ENCODE results near the gene CNIH3. TPM values are rescaled to one million over a fixed set of nuclear protein-coding genes. Genes with fewer than 3 reads are reported as not detected.

The CNIH3 gene
- total RNA-seq, 1 experiment from 2014 or later, result 1.8 TPM

GRCh38 chr1:224766266-224766665 lies 150.1 kb downstream of the CNIH3 start:
- CTCF ChIA-PET, result no interaction called here
- DNase-seq (ENCODE audit: low read depth, low spot score) (no peak), ATAC-seq (no peak)
- no peak overlapping the region for H3K4me3 ChIP-seq (replicated peaks in 1 of 2; ENCODE audit: low read depth in 1 of 2, low read length in 2 of 2)
- peaks cover 12% of the 10 kb centered on the region; the same call in 1 of the 2 replicates for H3K27me3 ChIP-seq (ENCODE audit: insufficient read depth, low read length)
- RAD21 ChIA-PET (ENCODE audit: low non-redundant PET in 1 of 2, low total read pairs in 2 of 2, uncharacterized antibody in 2 of 2, unreplicated experiment in 2 of 2), result no interaction called here
- no peaks in the 10 kb centered on the region for H4K20me1 ChIP-seq (ENCODE audit: insufficient read depth)
- H3K27ac ChIP-seq (ENCODE audit: low read depth, low read length), result no peak overlapping the region
- H3K79me2 ChIP-seq (ENCODE audit: insufficient read depth, low read length), result no peaks in the 10 kb centered on the region
- no peaks in the 10 kb centered on the region for H3K9me3 ChIP-seq (ENCODE audit: control insufficient read depth in 1 of 2, insufficient read depth in 1 of 2, low read depth in 1 of 2, low read length in 2 of 2)
- POLR2A ChIA-PET, result no interaction called here
- H3K36me3 ChIP-seq (ENCODE audit: control insufficient read depth in 1 of 2, insufficient read depth in 2 of 2, low read length in 2 of 2), result no peaks in the 10 kb centered on the region
- TF ChIP-seq MAX (IDR thresholded peaks at IDR 0.05) (no peak), FOSL1 (IDR thresholded peaks at IDR 0.05; ENCODE audit: low read depth) (no peak)
- no TSS peak for BruUV-seq (replicated peaks)
- intact Hi-C loops (cut with micrococcal nuclease), result no loop called here
- H3K4me2 ChIP-seq (ENCODE audit: low read length), result no peak overlapping the region
- peaks cover 0 to 4% of the 10 kb centered on the region in 2 experiments; a peak in 1 of 4 replicates for H3K4me1 ChIP-seq (ENCODE audit: control insufficient read depth in 1 of 2, insufficient read depth in 2 of 2, low read length in 2 of 2)
- no peaks in the 10 kb centered on the region for H3K9me2 ChIP-seq (ENCODE audit: insufficient read depth)
- no peak overlapping the region for H2AFZ ChIP-seq (ENCODE audit: low read depth, low read length, poor library complexity, severe bottlenecking)
- H3K9ac ChIP-seq (ENCODE audit: low read length), result no peak overlapping the region

GRCh38 chr1:224767031-224767430 lies 150.9 kb downstream of the CNIH3 start:
- Histone ChIP-seq H3K4me3 (replicated peaks in 1 of 2; ENCODE audit: low read depth in 1 of 2, low read length in 2 of 2) (no peak overlapping the region), H3K79me2 (ENCODE audit: insufficient read depth, low read length) (no peaks in the 10 kb centered on the region), H3K9me3 (ENCODE audit: control insufficient read depth in 1 of 2, insufficient read depth in 1 of 2, low read depth in 1 of 2, low read length in 2 of 2) (no peaks in the 10 kb centered on the region), H3K36me3 (ENCODE audit: control insufficient read depth in 1 of 2, insufficient read depth in 2 of 2, low read length in 2 of 2) (no peaks in the 10 kb centered on the region), H3K27ac (ENCODE audit: low read depth, low read length) (no peak overlapping the region), H3K4me1 (ENCODE audit: control insufficient read depth in 1 of 2, insufficient read depth in 2 of 2, low read length in 2 of 2) (peaks cover 0 to 4% of the 10 kb centered on the region in 2 experiments; a peak in 1 of 4 replicates), H3K9ac (ENCODE audit: low read length) (no peak overlapping the region), H3K9me2 (ENCODE audit: insufficient read depth) (no peaks in the 10 kb centered on the region), H3K4me2 (ENCODE audit: low read length) (no peak overlapping the region), H3K27me3 (ENCODE audit: insufficient read depth, low read length) (peaks cover 20% of the 10 kb centered on the region; the same call in 1 of the 2 replicates), H4K20me1 (ENCODE audit: insufficient read depth) (no peaks in the 10 kb centered on the region), H2AFZ (ENCODE audit: low read depth, low read length, poor library complexity, severe bottlenecking) (no peak overlapping the region)
- no TSS peak for BruUV-seq (replicated peaks)
- ChIA-PET CTCF (no interaction called here), POLR2A (no interaction called here), RAD21 (ENCODE audit: low non-redundant PET in 1 of 2, low total read pairs in 2 of 2, uncharacterized antibody in 2 of 2, unreplicated experiment in 2 of 2) (no interaction called here)
- ATAC-seq (no peak), DNase-seq (ENCODE audit: low read depth, low spot score) (no peak)
- intact Hi-C loops (cut with micrococcal nuclease), result no loop called here
- no peak for TF ChIP-seq MAX (IDR thresholded peaks at IDR 0.05)

Data from HCT116 (cell line).